Measurements from ENCODE around the gene CANX. TPM values are rescaled to one million over a fixed set of nuclear protein-coding genes. Genes with fewer than 3 reads are reported as not detected.

The CANX gene
- total RNA-seq, 1 donor from 2014 or later: 403 TPM

DNA sequence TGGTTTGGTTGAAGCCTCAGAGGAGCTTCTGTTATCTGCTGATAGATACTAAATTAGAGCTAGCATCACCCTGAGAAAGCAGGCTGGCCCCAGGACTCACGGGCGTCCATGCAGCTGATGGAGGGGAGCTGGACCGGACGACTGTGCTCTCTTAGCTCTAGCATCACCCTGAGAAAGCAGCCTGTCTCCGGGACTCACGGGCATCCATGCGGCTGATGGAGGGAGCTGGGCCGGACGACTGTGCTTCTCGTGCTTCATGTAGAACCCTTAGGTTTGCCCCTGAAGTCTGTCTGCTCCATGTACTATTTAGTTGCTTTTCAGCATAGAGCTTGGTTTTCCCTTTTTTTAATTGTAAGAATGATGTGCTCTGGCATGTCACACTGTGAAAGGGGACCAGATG, 78.7 kb downstream of the CANX start:
- Histone ChIP-seq H3K4me3 (no peak overlapping the region), H2AFZ (replicated peaks) (no peak overlapping the region), H3K27ac (no peak overlapping the region), H3K4me2 (no peak overlapping the region), H4K20me1 (ENCODE audit: low read depth) (peaks cover 4% of the 10 kb centered on the region), H3K9ac (no peak overlapping the region), H3K4me1 (no peaks in the 10 kb centered on the region), H3K27me3 (no peaks in the 10 kb centered on the region), H3K9me3 (ENCODE audit: low read depth) (no peaks in the 10 kb centered on the region), H3K79me2 (ENCODE audit: low read depth) (no peaks in the 10 kb centered on the region), H3K36me3 (no peaks in the 10 kb centered on the region), H3F3A (ENCODE audit: low read depth) (no peaks in the 10 kb centered on the region)
- Mint-ChIP-seq H3K9me3 (no peaks in the 10 kb centered on the region), H3K4me3 (no peak overlapping the region), H3K4me1 (no peaks in the 10 kb centered on the region), H3K36me3 (peaks cover 40% of the 10 kb centered on the region), H3K27ac (no peak overlapping the region), H3K27me3 (ENCODE audit: insufficient read depth, low read depth) (peaks cover 2% of the 10 kb centered on the region)
- no peak for DNase-seq (ENCODE audit: low spot score)
- TF ChIP-seq, protein P1, sequence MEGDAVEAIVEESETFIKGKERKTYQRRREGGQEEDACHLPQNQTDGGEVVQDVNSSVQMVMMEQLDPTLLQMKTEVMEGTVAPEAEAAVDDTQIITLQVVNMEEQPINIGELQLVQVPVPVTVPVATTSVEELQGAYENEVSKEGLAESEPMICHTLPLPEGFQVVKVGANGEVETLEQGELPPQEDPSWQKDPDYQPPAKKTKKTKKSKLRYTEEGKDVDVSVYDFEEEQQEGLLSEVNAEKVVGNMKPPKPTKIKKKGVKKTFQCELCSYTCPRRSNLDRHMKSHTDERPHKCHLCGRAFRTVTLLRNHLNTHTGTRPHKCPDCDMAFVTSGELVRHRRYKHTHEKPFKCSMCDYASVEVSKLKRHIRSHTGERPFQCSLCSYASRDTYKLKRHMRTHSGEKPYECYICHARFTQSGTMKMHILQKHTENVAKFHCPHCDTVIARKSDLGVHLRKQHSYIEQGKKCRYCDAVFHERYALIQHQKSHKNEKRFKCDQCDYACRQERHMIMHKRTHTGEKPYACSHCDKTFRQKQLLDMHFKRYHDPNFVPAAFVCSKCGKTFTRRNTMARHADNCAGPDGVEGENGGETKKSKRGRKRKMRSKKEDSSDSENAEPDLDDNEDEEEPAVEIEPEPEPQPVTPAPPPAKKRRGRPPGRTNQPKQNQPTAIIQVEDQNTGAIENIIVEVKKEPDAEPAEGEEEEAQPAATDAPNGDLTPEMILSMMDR (IDR thresholded peaks at IDR 0.05): no peak
- TF ChIP-seq EZH2phosphoT487 (IDR thresholded peaks at IDR 0.05): no peak
- no peak for TF ChIP-seq EZH2 (IDR thresholded peaks at IDR 0.05)

GRCh38 chr5:179777909-179778308, 79.1 kb downstream of the CANX start:
- no peak overlapping the region for H3K27ac Mint-ChIP-seq
- H3K9me3 Mint-ChIP-seq: no peaks in the 10 kb centered on the region
- H3K36me3 Mint-ChIP-seq: peaks cover 38% of the 10 kb centered on the region
- no peaks in the 10 kb centered on the region for H3K9me3 ChIP-seq (ENCODE audit: low read depth)
- no peak overlapping the region for H3K4me3 ChIP-seq
- no peak overlapping the region for H2AFZ ChIP-seq (replicated peaks)
- H3K4me1 Mint-ChIP-seq: no peaks in the 10 kb centered on the region
- no peak overlapping the region for H3K9ac ChIP-seq
- H3K79me2 ChIP-seq (ENCODE audit: low read depth): no peaks in the 10 kb centered on the region
- H3K27me3 Mint-ChIP-seq (ENCODE audit: insufficient read depth, low read depth): peaks cover 2% of the 10 kb centered on the region
- DNase-seq (ENCODE audit: low spot score): no peak
- H3K27ac ChIP-seq: no peak overlapping the region
- H3K4me2 ChIP-seq: no peak overlapping the region
- no peaks in the 10 kb centered on the region for H3K4me1 ChIP-seq
- H4K20me1 ChIP-seq (ENCODE audit: low read depth): peaks cover 4% of the 10 kb centered on the region
- H3F3A ChIP-seq (ENCODE audit: low read depth): no peaks in the 10 kb centered on the region
- no peak overlapping the region for H3K4me3 Mint-ChIP-seq
- no peaks in the 10 kb centered on the region for H3K36me3 ChIP-seq
- no peaks in the 10 kb centered on the region for H3K27me3 ChIP-seq
- TF ChIP-seq, protein P1 (IDR thresholded peaks at IDR 0.05): no peak
- no peak for TF ChIP-seq EZH2phosphoT487 (IDR thresholded peaks at IDR 0.05)
- no peak for TF ChIP-seq EZH2 (IDR thresholded peaks at IDR 0.05)

DNA sequence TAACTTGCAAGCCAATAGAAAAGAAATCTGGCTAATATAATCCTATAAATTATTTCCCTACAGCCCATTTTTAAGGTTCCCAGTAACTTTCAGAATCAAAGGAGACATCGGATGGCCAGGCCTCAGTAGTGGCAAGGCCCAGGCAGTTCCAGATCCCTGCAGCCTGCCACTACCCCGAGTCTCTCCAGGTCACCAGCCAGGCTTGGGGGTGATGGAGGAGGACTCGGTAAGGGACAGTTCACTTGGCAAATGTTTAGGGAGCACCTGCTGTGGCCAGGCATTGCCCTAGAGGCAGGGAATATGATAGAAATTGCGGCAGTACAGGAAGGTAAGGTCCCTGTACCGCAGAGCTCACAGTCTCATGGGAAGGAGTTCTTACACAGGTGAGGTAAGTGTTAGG, 79.8 kb downstream of the CANX start:
- Histone ChIP-seq H3K9ac (no peak overlapping the region), H3K27ac (no peak overlapping the region), H4K20me1 (ENCODE audit: low read depth) (peaks cover 4% of the 10 kb centered on the region), H3K9me3 (ENCODE audit: low read depth) (no peaks in the 10 kb centered on the region), H2AFZ (replicated peaks) (no peak overlapping the region), H3K27me3 (no peaks in the 10 kb centered on the region), H3F3A (ENCODE audit: low read depth) (no peaks in the 10 kb centered on the region), H3K4me2 (no peak overlapping the region), H3K36me3 (no peaks in the 10 kb centered on the region), H3K79me2 (ENCODE audit: low read depth) (no peaks in the 10 kb centered on the region), H3K4me1 (no peaks in the 10 kb centered on the region), H3K4me3 (no peak overlapping the region)
- Mint-ChIP-seq H3K36me3 (peaks cover 33% of the 10 kb centered on the region), H3K27me3 (ENCODE audit: insufficient read depth, low read depth) (peaks cover 2% of the 10 kb centered on the region), H3K9me3 (no peaks in the 10 kb centered on the region), H3K4me3 (no peak overlapping the region), H3K4me1 (no peaks in the 10 kb centered on the region), H3K27ac (no peak overlapping the region)
- TF ChIP-seq EZH2 (IDR thresholded peaks at IDR 0.05) (no peak), EZH2phosphoT487 (IDR thresholded peaks at IDR 0.05) (no peak)
- TF ChIP-seq, protein P1 (IDR thresholded peaks at IDR 0.05): no peak
- DNase-seq (ENCODE audit: low spot score): no peak
